Dendritic cell treated with granulocyte-macrophage colony-stimulating factor and Interleukin-4, amounts not matched to agents 40 ng/mL and 50 ng/mL, for 4 days (primary cell): ENCODE measurements around the gene KLF16.

Experiments used
- H3K27ac Mint-ChIP-seq: one replicate; pipeline ENCODE4 v1.8.0; 2022; ENCODE audit warnings: mild to moderate bottlenecking, mixed read lengths
- H3K27me3 Mint-ChIP-seq: one replicate; pipeline ENCODE4 v1.8.0; 2022; ENCODE audit warnings: mild to moderate bottlenecking, mixed read lengths
- H3K36me3 Mint-ChIP-seq: one replicate; pipeline ENCODE4 v1.8.0; 2022; ENCODE audit warnings: low read depth, mixed read lengths
- H3K4me1 Mint-ChIP-seq: one replicate; pipeline ENCODE4 v1.8.0; 2022; ENCODE audit warnings: low read depth, mixed read lengths
- H3K4me3 Mint-ChIP-seq: one replicate; pipeline ENCODE4 v1.8.0; 2022; ENCODE audit warnings: mild to moderate bottlenecking, moderate library complexity, mixed read lengths
- H3K9me3 Mint-ChIP-seq: one replicate; pipeline ENCODE4 v1.8.0; 2022; ENCODE audit warnings: mixed read lengths
- intact Hi-C: fragments of 100-400 bp; cut with micrococcal nuclease; formaldehyde crosslinking; loops from one replicate; pipeline ENCODE4 v1.15.0; 2022

Gene KLF16

GRCh38 chr19:1807695-1808394 is 55.5 kb downstream of the KLF16 start:
- peaks cover 13% of the 10 kb centered on the region for H3K4me1 Mint-ChIP-seq
- intact Hi-C loops, result no loop called here

GRCh38 chr19:1807030-1807694 is 56.2 kb downstream of the KLF16 start:
- peaks cover 32% of the 10 kb centered on the region for H3K36me3 Mint-ChIP-seq
- no peaks in the 10 kb centered on the region for H3K27me3 Mint-ChIP-seq
- no peak overlapping the region for H3K27ac Mint-ChIP-seq
- intact Hi-C loops, result no loop called here
- H3K4me3 Mint-ChIP-seq, result no peak overlapping the region
- H3K4me1 Mint-ChIP-seq, result peaks cover 12% of the 10 kb centered on the region
- no peaks in the 10 kb centered on the region for H3K9me3 Mint-ChIP-seq

More at GRCh38 chr19:1807695-1808394, 55.5 kb downstream of the KLF16 start:
- Mint-ChIP-seq H3K4me3 (no peak overlapping the region), H3K9me3 (no peaks in the 10 kb centered on the region), H3K36me3 (peaks cover 33% of the 10 kb centered on the region), H3K27me3 (no peaks in the 10 kb centered on the region), H3K27ac (no peak overlapping the region)

- Mint-ChIP-seq H3K4me3 (no peak overlapping the region), H3K27ac (no peak overlapping the region), H3K27me3 (no peaks in the 10 kb centered on the region), H3K9me3 (no peaks in the 10 kb centered on the region), H3K36me3 (peaks cover 31% of the 10 kb centered on the region), H3K4me1 (peaks cover 8% of the 10 kb centered on the region)
- intact Hi-C loops, result no loop called here
Measured at GRCh38 chr19:1806184-1807029, 57.0 kb downstream of the KLF16 start.

GRCh38 chr19:1805401-1806183 is 57.8 kb downstream of the KLF16 start:
- Mint-ChIP-seq H3K4me3 (no peak overlapping the region), H3K9me3 (no peaks in the 10 kb centered on the region), H3K36me3 (peaks cover 31% of the 10 kb centered on the region), H3K4me1 (peaks cover 6% of the 10 kb centered on the region), H3K27ac (no peak overlapping the region), H3K27me3 (no peaks in the 10 kb centered on the region)
- intact Hi-C loops, result no loop called here

- Mint-ChIP-seq H3K4me3 (no peak overlapping the region), H3K9me3 (no peaks in the 10 kb centered on the region), H3K27ac (no peak overlapping the region), H3K27me3 (no peaks in the 10 kb centered on the region), H3K4me1 (peaks cover 6% of the 10 kb centered on the region), H3K36me3 (peaks cover 37% of the 10 kb centered on the region)
- intact Hi-C loops, result no loop called here
Measured at GRCh38 chr19:1804858-1805257, 58.5 kb downstream of the KLF16 start.
